DOHH2 (cell line): Measurements from ENCODE around the gene SNRNP27.

Experiments used
- H3F3A ChIP-seq: fragments of 200-600 bp; sonication (generic), shearing (Covaris generic); 2 replicates; pipeline ENCODE4 v1.6.0; 2016; ENCODE audit warnings: antibody characterized with exemption, mild to moderate bottlenecking; ENCODE audit not compliant: control insufficient read depth, insufficient read depth
- H3K27ac ChIP-seq: fragments of 200-600 bp; sonication (generic); 2 replicates; pipeline ENCODE4 v1.5.1; 2014; ENCODE audit warnings: low read depth, mild to moderate bottlenecking, low read length, moderate library complexity
- H3K27me3 ChIP-seq: fragments of 200-600 bp; sonication (generic); 2 replicates; pipeline ENCODE4 v1.6.1; 2014; ENCODE audit warnings: mild to moderate bottlenecking, low read length, mixed read lengths; ENCODE audit not compliant: control insufficient read depth
- H3K36me3 ChIP-seq: fragments of 200-600 bp; sonication (generic); 2 replicates; pipeline ENCODE4 v1.6.1; 2014; ENCODE audit warnings: mild to moderate bottlenecking, low read length, moderate library complexity, mixed read lengths; ENCODE audit not compliant: control insufficient read depth
- H3K4me1 ChIP-seq: fragments of 200-600 bp; sonication (generic); 2 replicates; pipeline ENCODE4 v1.6.1; 2014; ENCODE audit warnings: mild to moderate bottlenecking, low read length, mixed read lengths; ENCODE audit not compliant: control insufficient read depth
- H3K4me2 ChIP-seq: fragments of 200-600 bp; sonication (generic); 2 replicates; pipeline ENCODE4 v1.6.0; 2014; ENCODE audit warnings: mild to moderate bottlenecking, low read length, moderate library complexity
- H3K4me3 ChIP-seq: fragments of 200-600 bp; sonication (generic); 2 replicates; pipeline ENCODE4 v1.5.1; 2014; ENCODE audit warnings: mild to moderate bottlenecking, low read length, mixed read lengths
- H3K79me2 ChIP-seq: fragments of 200-600 bp; sonication (generic); 2 replicates; pipeline ENCODE4 v1.6.1; 2014; ENCODE audit warnings: mild to moderate bottlenecking, low read length, mixed read lengths; ENCODE audit not compliant: control insufficient read depth
- H3K9me2 ChIP-seq: fragments of 200-600 bp; sonication (generic); replicated peaks from 2 replicates; pipeline ENCODE4 v1.6.1; 2014; ENCODE audit warnings: mild to moderate bottlenecking, low read length, mixed read lengths; ENCODE audit not compliant: control insufficient read depth
- H3K9me3 ChIP-seq: fragments of 200-600 bp; sonication (generic); 2 replicates; pipeline ENCODE4 v1.6.1; 2014; ENCODE audit warnings: antibody characterized with exemption, low read length, mixed read lengths; ENCODE audit not compliant: control insufficient read depth, insufficient read depth
- H4K20me1 ChIP-seq: fragments of 200-600 bp; sonication (generic); 2 replicates; pipeline ENCODE4 v1.6.0; 2014; ENCODE audit warnings: low read depth, mild to moderate bottlenecking, antibody characterized with exemption, low read length, moderate library complexity; ENCODE audit not compliant: control insufficient read depth, insufficient read depth
- CTCF ChIP-seq: fragments of 200-600 bp; sonication (generic); IDR thresholded peaks from one replicate; pipeline ENCODE4 v1.5.1; 2014; ENCODE audit warnings: antibody characterized with exemption, mild to moderate bottlenecking, low read depth, low read length; ENCODE audit not compliant: poor library complexity, severe bottlenecking
- EZH2phosphoT487 ChIP-seq: fragments of 200-600 bp; sonication (generic); IDR thresholded peaks from 2 replicates; pipeline ENCODE4 v1.6.1; 2017; ENCODE audit warnings: borderline replicate concordance, mild to moderate bottlenecking, antibody characterized with exemption, low read length, moderate library complexity, mixed read lengths

SNRNP27 gene

DNA sequence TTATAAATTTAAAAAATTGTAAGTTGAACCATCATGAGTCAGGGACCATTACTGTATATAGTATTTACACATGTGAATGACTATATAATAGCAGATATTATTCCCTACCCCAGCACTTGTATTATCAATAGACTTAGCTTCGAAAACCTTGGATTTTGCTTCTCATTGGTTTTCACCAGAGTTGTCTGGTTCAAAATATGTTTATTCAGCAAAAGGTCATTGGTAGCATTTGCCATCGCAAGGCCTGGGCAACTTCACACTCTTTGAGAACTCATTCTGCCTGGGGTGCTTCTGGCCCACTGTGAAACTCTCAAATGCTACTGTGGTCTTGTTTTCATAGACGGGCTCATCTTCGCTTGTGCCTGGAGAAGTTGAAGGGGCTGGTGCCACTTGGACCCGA is 41.3 kb downstream of the SNRNP27 start:
- Histone ChIP-seq H3K9me3 (no peaks in the 10 kb centered on the region), H3K4me2 (no peak overlapping the region), H3K79me2 (no peaks in the 10 kb centered on the region), H3K27me3 (no peaks in the 10 kb centered on the region), H3K4me1 (no peaks in the 10 kb centered on the region), H3K9me2 (no peaks in the 10 kb centered on the region), H4K20me1 (no peaks in the 10 kb centered on the region), H3F3A (no peaks in the 10 kb centered on the region), H3K27ac (no peak overlapping the region), H3K4me3 (no peak overlapping the region), H3K36me3 (peaks cover 19% of the 10 kb centered on the region; the same call in 1 of the 2 replicates)
- no peak for TF ChIP-seq EZH2phosphoT487
- no peak for TF ChIP-seq CTCF

DNA sequence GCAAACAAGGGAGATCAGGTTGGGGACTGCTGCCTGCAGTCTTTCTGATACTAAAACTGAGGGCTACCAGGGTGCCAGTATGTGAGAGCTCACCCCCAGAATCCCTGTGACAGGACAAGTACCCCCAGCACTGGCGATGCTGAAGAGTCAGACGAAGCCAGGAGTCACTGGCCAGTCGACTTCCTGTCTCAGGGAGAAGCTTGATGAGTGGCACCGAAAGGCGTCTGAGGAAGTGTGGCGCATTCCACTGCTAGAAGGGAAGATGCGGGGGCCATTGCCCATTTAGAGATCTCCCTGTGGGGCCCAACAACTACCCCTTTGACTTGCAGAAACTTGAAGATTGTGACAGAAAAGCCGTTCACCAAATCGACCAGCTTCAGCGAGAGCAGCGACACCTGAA is 43.1 kb downstream of the SNRNP27 start:
- TF ChIP-seq CTCF (no peak), EZH2phosphoT487 (no peak)
- H3K79me2 ChIP-seq: no peaks in the 10 kb centered on the region
- H3K36me3 ChIP-seq: peaks cover 19% of the 10 kb centered on the region; the same call in 1 of the 2 replicates
- no peaks in the 10 kb centered on the region for H3F3A ChIP-seq
- no peaks in the 10 kb centered on the region for H3K27me3 ChIP-seq
- no peaks in the 10 kb centered on the region for H3K9me2 ChIP-seq
- H3K4me1 ChIP-seq: no peaks in the 10 kb centered on the region
- no peak overlapping the region for H3K4me2 ChIP-seq
- H3K4me3 ChIP-seq: no peak overlapping the region
- H3K9me3 ChIP-seq: no peaks in the 10 kb centered on the region
- no peaks in the 10 kb centered on the region for H4K20me1 ChIP-seq
- H3K27ac ChIP-seq: no peak overlapping the region

DNA sequence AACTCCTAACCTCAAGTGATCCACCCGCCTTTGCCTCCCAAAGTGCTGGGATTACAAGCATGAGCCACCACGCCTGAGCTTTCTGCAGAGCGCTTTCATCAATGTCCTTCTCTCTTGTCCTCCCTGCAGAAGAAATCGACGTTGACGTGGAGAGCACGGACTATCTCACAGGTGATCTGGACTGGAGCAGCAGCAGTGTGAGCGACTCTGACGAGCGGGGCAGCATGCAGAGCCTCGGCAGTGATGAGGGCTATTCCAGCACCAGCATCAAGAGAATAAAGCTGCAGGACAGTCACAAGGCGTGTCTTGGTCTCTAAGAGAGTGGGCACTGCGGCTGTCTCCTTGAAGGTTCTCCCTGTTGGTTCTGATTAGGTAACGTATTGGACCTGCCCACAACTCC is 44.2 kb downstream of the SNRNP27 start:
- Histone ChIP-seq H3K4me1 (no peaks in the 10 kb centered on the region), H3K4me3 (no peak overlapping the region), H3K27ac (no peak overlapping the region), H3K9me3 (no peaks in the 10 kb centered on the region), H3K27me3 (no peaks in the 10 kb centered on the region), H3K79me2 (no peaks in the 10 kb centered on the region), H3K9me2 (no peaks in the 10 kb centered on the region), H4K20me1 (no peaks in the 10 kb centered on the region), H3K36me3 (peaks cover 19% of the 10 kb centered on the region; the same call in 1 of the 2 replicates), H3F3A (no peaks in the 10 kb centered on the region), H3K4me2 (no peak overlapping the region)
- TF ChIP-seq EZH2phosphoT487: no peak
- no peak for TF ChIP-seq CTCF

GRCh38 chr2:69939722-69940121 is 46.0 kb downstream of the SNRNP27 start:
- Histone ChIP-seq H3K9me2 (no peaks in the 10 kb centered on the region), H4K20me1 (no peaks in the 10 kb centered on the region), H3K27ac (no peak overlapping the region), H3K4me1 (no peaks in the 10 kb centered on the region), H3K4me2 (no peak overlapping the region), H3K9me3 (no peaks in the 10 kb centered on the region), H3F3A (no peaks in the 10 kb centered on the region), H3K36me3 (peaks cover 19% of the 10 kb centered on the region; the same call in 1 of the 2 replicates), H3K79me2 (no peaks in the 10 kb centered on the region), H3K27me3 (no peaks in the 10 kb centered on the region), H3K4me3 (no peak overlapping the region)
- no peak for TF ChIP-seq EZH2phosphoT487
